SK-N-SH (cell line): ENCODE data around the gene IPO11. TPM values are rescaled to one million over a fixed set of nuclear protein-coding genes. Genes with fewer than 3 reads are reported as not detected.

Experiments used
- CTCF ChIA-PET: fragments of 300-600, 350-600 bp; formaldehyde crosslinking; extraction: SDS; loops from one replicate; lab custom pipeline; 2021; lab: Yijun Ruan, JAX
- POLR2A ChIA-PET: fragments of 350-600 bp; sonication (Branson Sonifier 250); formaldehyde crosslinking; extraction: SDS; loops from one replicate; lab custom pipeline; 2020; ENCODE audit warnings: antibody characterized with exemption, inconsistent platforms; lab: Yijun Ruan, JAX
- DNase-seq: peaks from one replicate; pipeline ENCODE4 v3.0.0; 2012
- H2AFZ ChIP-seq: fragments of 200-600 bp; sonication (generic); 2 replicates; pipeline ENCODE4 v1.8.1; 2016; ENCODE audit warnings: antibody characterized with exemption, mild to moderate bottlenecking, low read depth
- H3F3A ChIP-seq: fragments of 200-600 bp; sonication (generic); replicated peaks from 2 replicates; pipeline ENCODE3; 2016; ENCODE audit warnings: antibody characterized with exemption, mild to moderate bottlenecking; ENCODE audit not compliant: insufficient read depth
- H3K27ac ChIP-seq, 2 experiments: fragments of 200-500 bp in 1 of 2; fragments of 200-600 bp in 1 of 2; sonication (Bioruptor generic) in 1 of 2; sonication (generic), shearing (Covaris generic) in 1 of 2; 2 replicates each; pipeline versions ENCODE4 v1.5.1 to v1.6.1; 2014 to 2016; ENCODE audit warnings: low read depth in 2 of 2, inconsistent platforms in 1 of 2, low read length in 1 of 2, mild to moderate bottlenecking in 1 of 2, mixed read lengths in 1 of 2
- H3K27me3 ChIP-seq: fragments of 200-600 bp; sonication (generic), shearing (Covaris generic); 2 replicates; pipeline ENCODE4 v1.6.1; 2016; ENCODE audit warnings: mixed run types; ENCODE audit not compliant: insufficient read depth
- H3K36me3 ChIP-seq, 2 experiments: fragments of 200-500 bp in 1 of 2; fragments of 200-600 bp in 1 of 2; sonication (Bioruptor generic) in 1 of 2; sonication (generic) in 1 of 2; replicated peaks in 1 of 2; 2 replicates each; pipeline versions ENCODE3 to v1.5.1; 2014 to 2016; ENCODE audit warnings: low read length in 1 of 2, mild to moderate bottlenecking in 1 of 2; ENCODE audit not compliant: insufficient read depth in 2 of 2, control insufficient read depth in 1 of 2
- H3K4me1 ChIP-seq, 2 experiments: fragments of 200-500 bp in 1 of 2; fragments of 200-600 bp in 1 of 2; sonication (Bioruptor generic) in 1 of 2; sonication (generic), shearing (Covaris generic) in 1 of 2; 2 replicates each; pipeline versions ENCODE4 v1.5.1 to v1.6.1; 2014 to 2016; ENCODE audit warnings: low read depth in 1 of 2, low read length in 1 of 2, mixed run types in 1 of 2; ENCODE audit not compliant: insufficient read depth in 2 of 2, control insufficient read depth in 1 of 2
- H3K4me2 ChIP-seq: fragments of 200-600 bp; sonication (generic), shearing (Covaris generic); 2 replicates; pipeline ENCODE4 v1.6.1; 2017; ENCODE audit warnings: mixed run types
- H3K4me3 ChIP-seq, 2 experiments: fragments of 200-500 bp in 1 of 2; fragments of 200-600 bp in 1 of 2; sonication (Bioruptor generic) in 1 of 2; sonication (generic), shearing (Covaris generic) in 1 of 2; 2 replicates each; pipeline versions ENCODE4 v1.5.1 to v1.8.1; 2014 to 2016; ENCODE audit warnings: low read depth in 2 of 2, inconsistent platforms in 1 of 2, low read length in 1 of 2, mild to moderate bottlenecking in 1 of 2, mixed read lengths in 1 of 2, moderate library complexity in 1 of 2
- H3K79me2 ChIP-seq: fragments of 200-600 bp; sonication (generic); 2 replicates; pipeline ENCODE4 v1.8.1; 2017; ENCODE audit warnings: mild to moderate bottlenecking; ENCODE audit not compliant: insufficient read depth
- H3K9ac ChIP-seq: fragments of 200-600 bp; sonication (generic); 2 replicates; pipeline ENCODE4 v1.6.1; 2017; ENCODE audit warnings: mixed run types
- H3K9me2 ChIP-seq: fragments of 200-600 bp; sonication (generic); 2 replicates; pipeline ENCODE4 v1.6.1; 2017; ENCODE audit warnings: mixed run types
- H3K9me3 ChIP-seq: fragments of 200-600 bp; sonication (generic); 2 replicates; pipeline ENCODE4 v1.6.1; 2017; ENCODE audit warnings: mixed run types, mild to moderate bottlenecking, moderate library complexity
- H4K20me1 ChIP-seq: fragments of 200-600 bp; sonication (generic); 2 replicates; pipeline ENCODE4 v1.6.1; 2017; ENCODE audit warnings: mild to moderate bottlenecking, mixed run types; ENCODE audit not compliant: insufficient read depth
- ELF1 ChIP-seq: IDR thresholded peaks from 2 replicates; pipeline ENCODE4 v1.4.0; 2012
- EP300 ChIP-seq, 2 experiments: IDR thresholded peaks; 2 replicates each; pipeline versions ENCODE4 v1.4.0 to v1.6.1; 2012; ENCODE audit warnings: borderline replicate concordance in 1 of 2, low read depth in 1 of 2, low read length in 1 of 2
- FOSL2 ChIP-seq: IDR thresholded peaks from 2 replicates; pipeline ENCODE4 v1.4.0; 2012; ENCODE audit warnings: low read depth, mild to moderate bottlenecking, moderate library complexity, borderline replicate concordance
- FOXM1 ChIP-seq: IDR thresholded peaks from 2 replicates; pipeline ENCODE4 v1.4.0; 2012; ENCODE audit warnings: low read depth, mild to moderate bottlenecking
- GATA2 ChIP-seq: sonication (generic); formaldehyde crosslinking; IDR thresholded peaks from 2 replicates; pipeline ENCODE4 v1.5.0; 2020; ENCODE audit warnings: mild to moderate bottlenecking, missing genetic modification reagents
- MEF2A ChIP-seq: IDR thresholded peaks from 2 replicates; pipeline ENCODE4 v1.4.0; 2012; ENCODE audit warnings: low read depth, borderline replicate concordance
- NRF1 ChIP-seq: IDR thresholded peaks from 2 replicates; pipeline ENCODE4 v1.6.1; 2012; ENCODE audit warnings: low read depth, mild to moderate bottlenecking, low read length
- RFX5 ChIP-seq: IDR thresholded peaks from 2 replicates; pipeline ENCODE4 v1.6.1; 2012; ENCODE audit warnings: mild to moderate bottlenecking, improper control_type of control experiment, low read length
- TAF1 ChIP-seq: IDR thresholded peaks from 2 replicates; pipeline ENCODE4 v1.6.1; 2012; ENCODE audit warnings: low read depth, mild to moderate bottlenecking, low read length, moderate library complexity, borderline replicate concordance
- TCF12 ChIP-seq: IDR thresholded peaks from 2 replicates; pipeline ENCODE4 v1.4.0; 2012
- YY1 ChIP-seq: IDR thresholded peaks from 2 replicates; pipeline ENCODE4 v1.4.0; 2012; ENCODE audit warnings: low read depth, mild to moderate bottlenecking
- WGBS: methylation state at CpG from one replicate; pipeline ENCODE4 v1.1.6; 2017; ENCODE audit warnings: low lambda C conversion rate; 5-methylcytosine and 5-hydroxymethylcytosine counted together
- polyA plus RNA-seq, 3 experiments: library from polyadenylated mRNA; depleted of rRNA; stranded (reverse); fragments of >200 nt; gene quantifications; 2 replicates each; pipeline ENCODE4 v1.2.3, GENCODE V29; 2012
- TF ChIP-seq, protein P1 (sequence below): fragments of 150-350 bp; IDR thresholded peaks from 2 replicates; pipeline ENCODE4 v1.6.1; 2017; ENCODE audit warnings: antibody characterized with exemption, low read length, low read depth, borderline replicate concordance
- TF ChIP-seq, protein P2 (sequence below): IDR thresholded peaks from 2 replicates; pipeline ENCODE4 v1.4.0; 2012; ENCODE audit warnings: low read depth, borderline replicate concordance
- TF ChIP-seq, protein P3 (sequence below): IDR thresholded peaks from 2 replicates; pipeline ENCODE4 v1.4.0; 2012; ENCODE audit warnings: low read depth, borderline replicate concordance
- TF ChIP-seq, protein P4 (sequence below): IDR thresholded peaks from 2 replicates; pipeline ENCODE4 v1.4.0; 2012; ENCODE audit warnings: low read depth

The IPO11 gene
- polyA plus RNA-seq, 1 of the 3 experiments (the other 2 are of a cell fraction): 8.1 TPM

DNA sequence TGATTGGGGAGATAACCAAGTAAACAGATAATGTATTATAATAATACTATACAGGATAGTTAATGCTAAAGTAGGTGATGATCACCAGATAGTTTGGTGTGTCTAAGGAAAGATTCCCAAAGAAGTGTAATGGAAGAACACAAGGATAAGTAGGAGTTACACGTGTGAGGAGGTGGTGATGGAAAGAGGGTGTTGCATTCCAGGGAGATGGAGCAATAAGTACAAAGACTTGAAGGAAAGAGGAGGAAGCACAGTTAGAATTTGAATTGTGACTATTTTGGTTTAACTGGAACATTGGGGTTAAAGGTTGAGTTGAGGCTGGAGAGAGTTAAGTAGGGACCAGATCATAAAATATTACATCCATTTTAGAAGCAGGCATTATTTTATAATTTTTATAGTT, 76.9 kb downstream of the IPO11 start (continued):
- no peak for TF ChIP-seq EP300 (IDR thresholded peaks at IDR 0.05; ENCODE audit: borderline replicate concordance in 1 of 2, low read depth in 1 of 2, low read length in 1 of 2)
- TF ChIP-seq TAF1: no peak
- TF ChIP-seq, protein P1, sequence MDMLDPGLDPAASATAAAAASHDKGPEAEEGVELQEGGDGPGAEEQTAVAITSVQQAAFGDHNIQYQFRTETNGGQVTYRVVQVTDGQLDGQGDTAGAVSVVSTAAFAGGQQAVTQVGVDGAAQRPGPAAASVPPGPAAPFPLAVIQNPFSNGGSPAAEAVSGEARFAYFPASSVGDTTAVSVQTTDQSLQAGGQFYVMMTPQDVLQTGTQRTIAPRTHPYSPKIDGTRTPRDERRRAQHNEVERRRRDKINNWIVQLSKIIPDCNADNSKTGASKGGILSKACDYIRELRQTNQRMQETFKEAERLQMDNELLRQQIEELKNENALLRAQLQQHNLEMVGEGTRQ: no peak

DNA sequence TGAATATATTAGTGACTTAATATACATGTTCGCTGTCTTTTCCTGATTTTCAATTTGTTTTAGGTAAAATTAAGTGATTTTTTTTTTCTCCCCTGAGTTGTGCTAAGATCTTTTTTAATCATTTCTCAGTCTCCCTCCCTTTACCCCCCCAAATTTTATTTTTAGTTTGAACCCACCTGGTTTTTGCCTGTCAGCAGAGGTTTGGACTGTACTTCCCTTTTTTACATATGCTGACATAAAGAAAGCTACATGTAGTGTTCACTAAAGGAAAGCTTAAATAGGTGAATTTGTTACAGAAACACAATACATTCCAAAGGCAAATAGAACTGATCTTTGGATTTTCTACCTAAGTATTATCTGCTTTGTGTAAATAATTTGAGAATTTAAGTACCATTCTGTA, 82.2 kb downstream of the IPO11 start:
- H3F3A ChIP-seq: no peaks in the 10 kb centered on the region
- no peaks in the 10 kb centered on the region for H3K9me2 ChIP-seq
- H3K27ac ChIP-seq: no peak overlapping the region
- no peaks in the 10 kb centered on the region for H3K4me1 ChIP-seq
- H3K9ac ChIP-seq: no peak overlapping the region
- CTCF ChIA-PET: interaction anchor here (1.0 kb wide), 1 partner anchor 35 kb away, joined by 3 read pairs; no protein-coding TSS in a partner anchor
- no peak for DNase-seq
- H4K20me1 ChIP-seq: no peaks in the 10 kb centered on the region
- no peak overlapping the region for H2AFZ ChIP-seq
- WGBS: 97% methylated on average over 1 of the region's 1 CpG
- H3K36me3 ChIP-seq: peaks cover 31 to 56% of the 10 kb centered on the region in 2 experiments
- no peaks in the 10 kb centered on the region for H3K9me3 ChIP-seq
- no peaks in the 10 kb centered on the region for H3K79me2 ChIP-seq
- POLR2A ChIA-PET: no interaction called here
- no peak overlapping the region for H3K4me3 ChIP-seq
- no peak overlapping the region for H3K4me2 ChIP-seq
- TF ChIP-seq, protein P2, sequence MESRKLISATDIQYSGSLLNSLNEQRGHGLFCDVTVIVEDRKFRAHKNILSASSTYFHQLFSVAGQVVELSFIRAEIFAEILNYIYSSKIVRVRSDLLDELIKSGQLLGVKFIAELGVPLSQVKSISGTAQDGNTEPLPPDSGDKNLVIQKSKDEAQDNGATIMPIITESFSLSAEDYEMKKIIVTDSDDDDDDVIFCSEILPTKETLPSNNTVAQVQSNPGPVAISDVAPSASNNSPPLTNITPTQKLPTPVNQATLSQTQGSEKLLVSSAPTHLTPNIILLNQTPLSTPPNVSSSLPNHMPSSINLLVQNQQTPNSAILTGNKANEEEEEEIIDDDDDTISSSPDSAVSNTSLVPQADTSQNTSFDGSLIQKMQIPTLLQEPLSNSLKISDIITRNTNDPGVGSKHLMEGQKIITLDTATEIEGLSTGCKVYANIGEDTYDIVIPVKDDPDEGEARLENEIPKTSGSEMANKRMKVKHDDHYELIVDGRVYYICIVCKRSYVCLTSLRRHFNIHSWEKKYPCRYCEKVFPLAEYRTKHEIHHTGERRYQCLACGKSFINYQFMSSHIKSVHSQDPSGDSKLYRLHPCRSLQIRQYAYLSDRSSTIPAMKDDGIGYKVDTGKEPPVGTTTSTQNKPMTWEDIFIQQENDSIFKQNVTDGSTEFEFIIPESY: no peak
- TF ChIP-seq, protein P1: no peak
- TF ChIP-seq, protein P3, sequence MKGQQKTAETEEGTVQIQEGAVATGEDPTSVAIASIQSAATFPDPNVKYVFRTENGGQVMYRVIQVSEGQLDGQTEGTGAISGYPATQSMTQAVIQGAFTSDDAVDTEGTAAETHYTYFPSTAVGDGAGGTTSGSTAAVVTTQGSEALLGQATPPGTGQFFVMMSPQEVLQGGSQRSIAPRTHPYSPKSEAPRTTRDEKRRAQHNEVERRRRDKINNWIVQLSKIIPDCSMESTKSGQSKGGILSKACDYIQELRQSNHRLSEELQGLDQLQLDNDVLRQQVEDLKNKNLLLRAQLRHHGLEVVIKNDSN: no peak
- no peak for TF ChIP-seq ELF1
- TF ChIP-seq FOXM1: no peak
- TF ChIP-seq TCF12: no peak
- H3K27me3 ChIP-seq: no peaks in the 10 kb centered on the region

DNA sequence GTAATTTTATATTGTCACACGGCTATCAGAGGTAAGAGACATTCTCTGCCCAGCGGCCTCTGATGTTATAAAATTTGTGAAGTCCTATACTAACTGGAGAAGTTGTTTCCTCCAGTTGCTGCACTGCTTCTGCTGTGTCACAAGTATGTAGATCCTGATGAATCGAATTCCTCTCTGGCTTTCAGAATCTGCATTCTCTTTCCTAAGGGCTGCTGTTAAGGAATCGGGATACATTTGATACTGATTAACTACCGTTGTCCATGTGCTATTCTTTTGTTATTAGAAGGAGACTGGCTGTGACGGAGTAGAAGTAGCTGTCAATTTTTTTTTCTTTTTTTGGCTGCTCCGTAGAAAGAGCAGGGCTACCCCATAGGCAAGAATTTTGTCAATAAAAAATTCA, 84.3 kb downstream of the IPO11 start:
- peaks cover 25 to 46% of the 10 kb centered on the region in 2 experiments for H3K36me3 ChIP-seq
- no peak for DNase-seq
- H3K27ac ChIP-seq: no peak overlapping the region
- H3K9me2 ChIP-seq: no peaks in the 10 kb centered on the region
- ChIA-PET CTCF (interaction anchor here (1.2 kb wide), 1 partner anchor 37 kb away, joined by 3 read pairs; no protein-coding TSS in a partner anchor), POLR2A (no interaction called here)
- H3K9ac ChIP-seq: no peak overlapping the region
- H3K27me3 ChIP-seq: no peaks in the 10 kb centered on the region
- H3K4me1 ChIP-seq: no peaks in the 10 kb centered on the region
- no peak overlapping the region for H3K4me2 ChIP-seq
- no peak overlapping the region for H3K4me3 ChIP-seq
- no peaks in the 10 kb centered on the region for H4K20me1 ChIP-seq
- no peak for TF ChIP-seq RFX5
- TF ChIP-seq ELF1: no peak
- no peak for TF ChIP-seq EP300 (IDR thresholded peaks at IDR 0.05; ENCODE audit: borderline replicate concordance in 1 of 2, low read depth in 1 of 2, low read length in 1 of 2)
- TF ChIP-seq, protein P2: no peak
- TF ChIP-seq YY1: no peak
- TF ChIP-seq MEF2A: no peak
- TF ChIP-seq NRF1: no peak
- TF ChIP-seq FOSL2: no peak
- TF ChIP-seq GATA2: no peak
- TF ChIP-seq, protein P3: no peak
- no peak for TF ChIP-seq FOXM1
- TF ChIP-seq, protein P4, sequence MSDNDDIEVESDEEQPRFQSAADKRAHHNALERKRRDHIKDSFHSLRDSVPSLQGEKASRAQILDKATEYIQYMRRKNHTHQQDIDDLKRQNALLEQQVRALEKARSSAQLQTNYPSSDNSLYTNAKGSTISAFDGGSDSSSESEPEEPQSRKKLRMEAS: no peak
- H3K79me2 ChIP-seq: no peaks in the 10 kb centered on the region
- no peaks in the 10 kb centered on the region for H3F3A ChIP-seq
- H2AFZ ChIP-seq: no peak overlapping the region
- WGBS: 91% methylated on average over 7 of the region's 7 CpGs
- no peaks in the 10 kb centered on the region for H3K9me3 ChIP-seq
